Measurements from ENCODE around the gene KRT16.

KRT16 gene

DNA sequence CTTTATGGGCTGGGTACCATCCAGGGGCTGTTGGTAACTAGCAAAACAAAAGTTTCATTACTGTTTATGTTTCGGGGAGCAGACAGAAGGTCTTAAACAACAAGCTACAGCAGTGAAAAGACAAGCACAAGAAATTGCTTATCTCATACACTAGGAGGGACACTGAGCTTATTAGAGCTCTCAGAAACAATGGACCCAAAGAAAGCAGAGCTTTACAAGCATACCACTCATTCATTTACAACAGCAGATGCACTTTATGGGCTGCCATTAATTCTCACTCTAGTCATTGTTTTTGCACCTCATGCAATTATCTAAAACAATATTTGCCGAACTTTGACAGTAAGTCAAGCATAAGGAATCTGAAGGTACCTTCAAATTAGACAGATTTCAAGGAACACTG lies 10.0 kb downstream of the KRT16 start:
- TF ChIP-seq YY1 (IDR thresholded peaks at IDR 0.05; ENCODE audit: insufficient read depth, insufficient read length) (no peak), SUZ12 (IDR thresholded peaks at IDR 0.05; ENCODE audit: extremely low read depth, insufficient read depth, insufficient read length) (no peak), ZNF274 (IDR thresholded peaks at IDR 0.05; ENCODE audit: low read depth, low read length) (no peak)

GRCh38 chr17:41600318-41600717 lies 12.2 kb downstream of the KRT16 start:
- H3K36me3 ChIP-seq (ENCODE audit: insufficient read depth, insufficient read length, low read length), result no peaks in the 10 kb centered on the region
- DNase-seq (ENCODE audit: low read depth, low spot score), result no peak
- no peaks in the 10 kb centered on the region for H3K9me3 ChIP-seq (ENCODE audit: insufficient read depth, low read length)
- no peak overlapping the region for H3K4me3 ChIP-seq (ENCODE audit: insufficient read length, low read depth)
- H3K4me1 ChIP-seq (ENCODE audit: insufficient read depth, insufficient read length), result peaks cover 6% of the 10 kb centered on the region
- no peak overlapping the region for H3K9ac ChIP-seq (ENCODE audit: insufficient read length, low read depth)
- TF ChIP-seq ZNF274 (IDR thresholded peaks at IDR 0.05; ENCODE audit: low read depth, low read length) (no peak), YY1 (IDR thresholded peaks at IDR 0.05; ENCODE audit: insufficient read depth, insufficient read length) (no peak), SUZ12 (IDR thresholded peaks at IDR 0.05; ENCODE audit: extremely low read depth, insufficient read depth, insufficient read length) (no peak)
- H3K27me3 ChIP-seq (ENCODE audit: insufficient read depth, insufficient read length), result no peaks in the 10 kb centered on the region

More for the DNA sequence above, 10.0 kb downstream of the KRT16 start:
- peaks cover 5% of the 10 kb centered on the region for H3K4me1 ChIP-seq (ENCODE audit: insufficient read depth, insufficient read length)
- H3K4me3 ChIP-seq (ENCODE audit: insufficient read length, low read depth), result no peak overlapping the region
- no peak overlapping the region for H3K9ac ChIP-seq (ENCODE audit: insufficient read length, low read depth)
- DNase-seq (ENCODE audit: low read depth, low spot score), result no peak
- H3K36me3 ChIP-seq (ENCODE audit: insufficient read depth, insufficient read length, low read length), result no peaks in the 10 kb centered on the region
- peaks cover 9% of the 10 kb centered on the region for H3K9me3 ChIP-seq (ENCODE audit: insufficient read depth, low read length)
- no peaks in the 10 kb centered on the region for H3K27me3 ChIP-seq (ENCODE audit: insufficient read depth, insufficient read length)

DNA sequence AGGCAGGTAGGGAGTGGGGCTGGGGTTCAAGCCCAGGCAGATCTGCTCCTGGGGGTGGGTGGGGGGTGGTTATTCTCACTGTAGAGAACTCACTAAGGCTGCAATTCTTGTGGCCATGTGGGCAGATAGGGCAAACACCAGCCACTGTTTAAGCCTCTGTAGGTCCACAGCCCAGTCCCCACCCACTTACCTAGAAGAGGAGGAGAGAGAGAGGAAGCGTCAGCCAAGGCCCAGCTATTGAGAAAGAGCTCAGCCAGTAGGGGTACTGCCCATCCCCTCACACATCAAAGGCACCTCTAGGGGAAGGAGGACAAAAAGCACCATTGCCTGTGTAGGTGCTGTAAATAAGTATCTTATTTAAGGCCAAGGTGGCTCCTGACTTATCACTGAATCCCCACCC lies 12.9 kb downstream of the KRT16 start:
- TF ChIP-seq YY1 (IDR thresholded peaks at IDR 0.05; ENCODE audit: insufficient read depth, insufficient read length) (no peak), ZNF274 (IDR thresholded peaks at IDR 0.05; ENCODE audit: low read depth, low read length) (no peak), SUZ12 (IDR thresholded peaks at IDR 0.05; ENCODE audit: extremely low read depth, insufficient read depth, insufficient read length) (no peak)
- Histone ChIP-seq H3K9me3 (ENCODE audit: insufficient read depth, low read length) (no peaks in the 10 kb centered on the region), H3K9ac (ENCODE audit: insufficient read length, low read depth) (no peak overlapping the region), H3K36me3 (ENCODE audit: insufficient read depth, insufficient read length, low read length) (no peaks in the 10 kb centered on the region), H3K27me3 (ENCODE audit: insufficient read depth, insufficient read length) (no peaks in the 10 kb centered on the region), H3K4me1 (ENCODE audit: insufficient read depth, insufficient read length) (peaks cover 6% of the 10 kb centered on the region), H3K4me3 (ENCODE audit: insufficient read length, low read depth) (no peak overlapping the region)
- no peak for DNase-seq (ENCODE audit: low read depth, low spot score)

GRCh38 chr17:41595585-41595984 lies 17.0 kb downstream of the KRT16 start:
- TF ChIP-seq YY1 (IDR thresholded peaks at IDR 0.05; ENCODE audit: insufficient read depth, insufficient read length) (no peak), SUZ12 (IDR thresholded peaks at IDR 0.05; ENCODE audit: extremely low read depth, insufficient read depth, insufficient read length) (no peak), ZNF274 (IDR thresholded peaks at IDR 0.05; ENCODE audit: low read depth, low read length) (no peak)
- no peaks in the 10 kb centered on the region for H3K27me3 ChIP-seq (ENCODE audit: insufficient read depth, insufficient read length)
- no peak overlapping the region for H3K4me3 ChIP-seq (ENCODE audit: insufficient read length, low read depth)
- H3K9ac ChIP-seq (ENCODE audit: insufficient read length, low read depth), result no peak overlapping the region
- H3K4me1 ChIP-seq (ENCODE audit: insufficient read depth, insufficient read length), result peaks cover 6% of the 10 kb centered on the region
- no peaks in the 10 kb centered on the region for H3K36me3 ChIP-seq (ENCODE audit: insufficient read depth, insufficient read length, low read length)
- H3K9me3 ChIP-seq (ENCODE audit: insufficient read depth, low read length), result no peaks in the 10 kb centered on the region
- no peak for DNase-seq (ENCODE audit: low read depth, low spot score)

GRCh38 chr17:41594363-41594915 lies 18.1 kb downstream of the KRT16 start:
- DNase-seq (ENCODE audit: low read depth, low spot score), result no peak
- TF ChIP-seq ZNF274 (IDR thresholded peaks at IDR 0.05; ENCODE audit: low read depth, low read length) (no peak), SUZ12 (IDR thresholded peaks at IDR 0.05; ENCODE audit: extremely low read depth, insufficient read depth, insufficient read length) (no peak), YY1 (IDR thresholded peaks at IDR 0.05; ENCODE audit: insufficient read depth, insufficient read length) (no peak)
- Histone ChIP-seq H3K27me3 (ENCODE audit: insufficient read depth, insufficient read length) (no peaks in the 10 kb centered on the region), H3K36me3 (ENCODE audit: insufficient read depth, insufficient read length, low read length) (no peaks in the 10 kb centered on the region), H3K9ac (ENCODE audit: insufficient read length, low read depth) (no peak overlapping the region), H3K4me1 (ENCODE audit: insufficient read depth, insufficient read length) (peaks cover 2% of the 10 kb centered on the region), H3K4me3 (ENCODE audit: insufficient read length, low read depth) (no peak overlapping the region), H3K9me3 (ENCODE audit: insufficient read depth, low read length) (no peaks in the 10 kb centered on the region)

GRCh38 chr17:41593306-41593981 lies 19.1 kb downstream of the KRT16 start:
- Histone ChIP-seq H3K27me3 (ENCODE audit: insufficient read depth, insufficient read length) (no peaks in the 10 kb centered on the region), H3K4me3 (ENCODE audit: insufficient read length, low read depth) (no peak overlapping the region), H3K36me3 (ENCODE audit: insufficient read depth, insufficient read length, low read length) (no peaks in the 10 kb centered on the region), H3K4me1 (ENCODE audit: insufficient read depth, insufficient read length) (peaks cover 2% of the 10 kb centered on the region), H3K9ac (ENCODE audit: insufficient read length, low read depth) (no peak overlapping the region), H3K9me3 (ENCODE audit: insufficient read depth, low read length) (no peaks in the 10 kb centered on the region)
- DNase-seq (ENCODE audit: low read depth, low spot score), result no peak
- TF ChIP-seq ZNF274 (IDR thresholded peaks at IDR 0.05; ENCODE audit: low read depth, low read length) (no peak), SUZ12 (IDR thresholded peaks at IDR 0.05; ENCODE audit: extremely low read depth, insufficient read depth, insufficient read length) (no peak), YY1 (IDR thresholded peaks at IDR 0.05; ENCODE audit: insufficient read depth, insufficient read length) (no peak)

- Histone ChIP-seq H3K27me3 (ENCODE audit: insufficient read depth, insufficient read length) (no peaks in the 10 kb centered on the region), H3K9me3 (ENCODE audit: insufficient read depth, low read length) (no peaks in the 10 kb centered on the region), H3K36me3 (ENCODE audit: insufficient read depth, insufficient read length, low read length) (no peaks in the 10 kb centered on the region), H3K4me1 (ENCODE audit: insufficient read depth, insufficient read length) (peaks cover 2% of the 10 kb centered on the region), H3K4me3 (ENCODE audit: insufficient read length, low read depth) (no peak overlapping the region), H3K9ac (ENCODE audit: insufficient read length, low read depth) (no peak overlapping the region)
- no peak for TF ChIP-seq YY1 (IDR thresholded peaks at IDR 0.05; ENCODE audit: insufficient read depth, insufficient read length)
- DNase-seq (ENCODE audit: low read depth, low spot score), result no peak
Measured at GRCh38 chr17:41592601-41593305, 19.8 kb downstream of the KRT16 start.

All from NT2/D1 (cell line).